T-helper 9 cell (primary cell): Measurements from ENCODE around the gene OTOG.

Experiments used
- DNase-seq: peaks from one replicate; pipeline ENCODE4 v3.0.0-alpha.2; 2020

OTOG gene

DNA sequence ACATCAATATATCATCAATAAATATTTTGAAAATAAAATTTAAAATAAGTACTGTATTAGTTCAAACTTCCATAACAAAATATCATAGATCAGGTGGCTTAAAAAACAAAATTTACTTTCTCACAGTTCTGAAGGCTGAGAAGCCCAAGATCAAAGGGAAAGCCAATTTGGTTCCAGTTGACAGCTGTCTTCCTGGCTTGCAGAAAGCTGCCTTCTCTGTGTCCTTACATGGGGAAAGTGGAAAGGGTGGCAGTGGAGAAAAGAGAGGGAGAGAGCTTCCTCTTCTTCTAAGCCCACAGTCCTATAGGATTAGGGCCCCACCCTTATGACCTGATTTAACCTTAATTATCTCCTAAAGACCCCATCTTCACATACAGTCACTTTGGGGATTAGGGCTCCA, 121.1 kb downstream of the OTOG start:
- DNase-seq: no peak

DNA sequence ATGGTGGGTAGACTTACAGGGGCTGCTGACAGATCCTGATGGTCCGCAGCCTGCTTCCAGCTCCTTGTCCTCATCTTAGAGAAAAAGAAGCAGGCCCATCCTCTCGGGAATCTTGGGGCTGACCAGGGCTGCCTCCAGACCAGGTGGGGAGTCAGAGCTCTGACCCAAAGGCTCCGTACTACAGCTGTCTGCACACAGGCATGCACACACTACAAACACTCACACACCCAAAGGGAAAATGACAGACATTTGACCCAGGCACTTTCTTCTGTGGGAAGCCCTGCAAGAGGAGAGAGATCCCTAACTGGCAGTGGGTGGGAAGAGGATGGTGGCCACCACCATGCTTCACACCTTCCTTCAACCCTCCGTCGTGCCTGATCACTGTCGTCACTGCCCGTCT, 125.4 kb downstream of the OTOG start:
- DNase-seq: no peak

DNA sequence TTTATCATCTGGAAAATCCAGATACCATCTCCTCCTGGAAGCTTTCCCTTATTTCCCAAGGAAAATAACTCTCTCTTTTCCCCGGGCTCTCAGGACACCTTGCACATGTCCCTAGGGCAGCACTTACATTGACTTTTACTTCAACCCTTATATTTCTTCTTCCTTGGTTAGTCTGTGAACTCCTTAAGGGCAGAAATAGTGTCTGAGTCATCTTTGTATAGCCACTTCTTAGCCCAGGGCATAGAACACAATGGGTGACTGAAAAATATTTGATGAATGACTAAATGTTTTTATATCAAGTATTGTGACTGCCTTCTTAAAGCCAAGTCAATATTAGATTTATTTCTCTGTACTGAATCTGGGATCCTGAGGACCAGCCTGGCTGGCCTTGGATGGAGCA, 126.9 kb downstream of the OTOG start:
- DNase-seq: no peak

DNA sequence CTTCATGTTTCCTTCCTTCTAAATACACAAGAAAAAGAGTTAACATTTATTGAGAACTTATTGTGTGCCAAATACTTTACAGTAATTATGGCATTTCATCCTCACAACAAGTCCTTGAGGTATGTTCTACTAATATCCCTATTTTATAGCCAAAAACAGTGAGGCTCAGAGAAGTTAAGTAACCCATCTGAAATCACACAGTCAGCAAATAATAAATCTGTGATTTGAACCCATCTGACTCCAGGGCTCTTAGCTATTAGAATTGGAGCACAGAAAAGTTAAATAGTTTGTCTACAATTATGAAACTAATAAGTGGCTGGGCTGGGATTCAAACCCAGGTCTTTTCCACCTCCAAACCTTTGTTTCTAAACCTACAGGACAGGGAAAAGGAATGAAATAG, 135.8 kb downstream of the OTOG start:
- DNase-seq: no peak

DNA sequence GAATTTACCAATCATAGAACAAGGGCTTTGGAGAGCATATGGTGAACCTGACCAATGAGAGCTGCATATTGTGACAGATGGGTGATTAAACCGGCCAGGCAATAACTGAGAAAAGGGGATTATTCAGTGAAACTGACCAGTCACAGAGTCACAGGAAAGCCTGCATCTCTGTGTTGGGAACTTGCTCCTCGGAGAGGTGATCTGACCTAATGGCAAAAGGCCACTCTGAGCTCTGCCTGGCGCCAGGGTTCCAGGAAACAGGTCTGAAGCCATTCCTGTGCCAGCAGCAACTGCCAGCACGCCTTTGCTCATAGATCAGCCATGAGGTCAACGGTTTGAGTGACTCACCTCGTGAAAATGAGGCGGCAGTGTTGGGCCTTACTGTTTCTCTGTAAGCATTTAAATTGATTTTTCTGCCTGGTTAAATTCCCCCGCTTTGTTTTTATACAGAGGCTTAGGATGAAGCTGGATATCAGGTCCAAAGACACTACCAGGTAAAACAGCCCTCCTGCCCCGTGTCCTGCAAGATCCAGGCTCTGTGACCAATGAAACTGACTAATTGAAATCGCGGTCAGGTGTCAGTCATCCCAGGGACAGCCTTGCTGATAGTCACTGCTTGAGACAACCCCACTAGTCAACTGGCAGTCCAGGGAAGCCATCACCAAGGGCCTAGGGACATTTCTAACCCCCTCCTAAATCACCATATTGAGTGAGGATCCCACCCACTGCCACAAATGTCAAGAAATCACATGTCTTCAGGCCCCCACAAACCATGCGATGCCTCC, 136.5 kb downstream of the OTOG start:
- DNase-seq: no peak

DNA sequence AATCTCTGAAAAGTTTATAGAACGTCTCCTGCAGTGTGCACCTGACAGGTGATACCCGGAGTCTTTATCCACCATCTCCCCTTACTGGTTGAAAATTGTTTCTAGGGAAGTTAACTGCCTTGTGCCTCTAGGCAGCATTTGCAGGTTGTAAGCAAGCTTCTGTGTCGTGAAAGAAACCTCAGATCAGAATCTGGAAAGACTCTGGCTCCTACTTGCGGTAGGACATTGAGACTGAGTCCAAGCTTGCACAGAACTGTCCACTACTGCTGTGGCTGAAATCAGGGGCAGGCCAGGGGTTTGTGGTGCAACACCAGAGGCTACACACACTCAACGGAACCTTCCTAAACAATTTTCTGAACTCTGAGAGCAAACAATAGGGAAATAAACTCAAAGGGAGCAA, 137.5 kb downstream of the OTOG start:
- no peak for DNase-seq

DNA sequence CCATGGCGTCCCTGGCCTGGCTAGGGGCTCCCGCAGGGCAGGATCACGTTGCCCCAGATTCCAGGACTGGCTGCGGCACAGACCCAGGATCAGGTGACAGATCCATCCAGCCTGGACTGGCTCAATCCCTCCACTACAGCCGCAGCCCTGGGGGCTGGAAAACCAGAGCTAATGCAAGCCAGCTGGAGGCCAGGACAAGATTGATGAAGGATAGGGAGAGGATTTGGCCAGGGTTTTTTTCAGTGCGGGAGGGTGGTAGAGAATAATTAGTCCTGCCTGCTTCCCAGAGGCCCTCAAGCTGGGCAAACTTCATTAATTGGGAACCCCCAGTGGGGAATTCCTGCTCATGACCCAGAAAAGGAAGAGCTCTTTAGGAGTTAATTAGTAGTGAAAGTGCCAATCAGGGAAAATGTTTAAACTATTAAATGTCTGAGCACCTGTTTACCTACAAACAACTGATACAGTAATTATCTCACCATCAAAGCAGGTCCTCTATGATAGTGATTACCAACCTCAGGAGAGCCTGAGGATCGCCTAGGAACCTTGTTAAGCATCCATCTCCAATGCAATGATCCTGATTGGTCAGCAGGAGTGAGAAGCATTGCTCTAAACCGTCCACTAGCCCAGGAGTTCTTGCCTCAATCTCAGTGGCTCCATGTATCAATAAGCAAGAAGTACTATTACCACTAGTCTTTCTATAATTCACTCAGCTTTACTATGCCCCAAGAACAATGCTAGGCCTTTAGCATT, 139.3 kb downstream of the OTOG start:
- no peak for DNase-seq

DNA sequence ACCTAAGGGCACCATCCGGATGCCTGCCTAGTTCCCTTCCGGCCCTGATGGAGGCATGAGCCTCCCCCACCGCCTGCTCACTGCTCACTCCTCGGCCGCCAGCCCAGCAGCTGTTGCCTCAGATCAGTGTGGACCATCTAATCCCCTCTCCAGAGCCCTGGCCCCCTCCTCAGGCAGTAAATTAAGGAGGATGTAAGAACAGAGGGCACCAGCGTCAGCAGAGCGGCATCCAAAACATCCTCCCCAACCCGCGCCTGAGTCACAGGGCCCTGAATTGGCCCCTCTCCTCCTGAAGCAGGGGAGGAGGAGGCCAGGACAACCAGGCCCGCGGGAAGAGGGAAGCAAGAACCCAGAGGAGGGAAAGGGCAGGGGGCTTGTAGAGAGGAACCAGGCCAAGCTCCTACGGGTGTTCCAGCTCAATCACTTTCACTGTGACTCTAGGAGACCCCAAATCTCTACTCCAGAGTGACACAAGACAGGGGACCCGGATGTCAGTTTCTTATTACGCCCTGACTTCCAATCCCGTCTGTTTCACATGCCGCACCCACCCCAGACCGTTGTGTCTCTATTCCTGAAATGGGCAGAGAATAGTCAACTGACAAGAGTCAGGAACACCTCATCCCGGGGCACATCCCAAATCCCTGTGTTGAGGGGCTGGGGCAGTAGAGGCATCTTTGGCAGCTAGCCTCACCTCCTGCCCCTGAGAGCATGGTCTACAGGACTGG, 141.0 kb downstream of the OTOG start:
- DNase-seq: no peak

DNA sequence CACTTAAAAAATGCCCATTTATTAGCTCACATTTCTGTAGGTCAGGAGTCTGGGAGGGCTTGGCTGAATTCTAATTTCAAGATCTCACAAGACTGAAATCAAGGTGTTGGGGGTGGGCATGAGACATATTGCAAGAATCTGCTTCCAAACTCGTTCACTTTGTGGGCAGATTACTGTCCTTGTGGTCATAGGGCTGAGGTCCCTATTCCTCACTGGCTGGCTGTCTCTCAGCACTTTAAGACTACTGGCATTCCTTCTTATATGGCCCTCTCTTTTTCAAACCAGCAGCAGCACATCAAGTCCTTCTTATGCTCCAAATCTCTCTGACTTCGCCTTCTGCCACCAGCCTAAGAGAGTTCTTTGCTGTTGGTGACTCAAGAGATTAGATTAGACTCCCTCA, 144.5 kb downstream of the OTOG start:
- no peak for DNase-seq

DNA sequence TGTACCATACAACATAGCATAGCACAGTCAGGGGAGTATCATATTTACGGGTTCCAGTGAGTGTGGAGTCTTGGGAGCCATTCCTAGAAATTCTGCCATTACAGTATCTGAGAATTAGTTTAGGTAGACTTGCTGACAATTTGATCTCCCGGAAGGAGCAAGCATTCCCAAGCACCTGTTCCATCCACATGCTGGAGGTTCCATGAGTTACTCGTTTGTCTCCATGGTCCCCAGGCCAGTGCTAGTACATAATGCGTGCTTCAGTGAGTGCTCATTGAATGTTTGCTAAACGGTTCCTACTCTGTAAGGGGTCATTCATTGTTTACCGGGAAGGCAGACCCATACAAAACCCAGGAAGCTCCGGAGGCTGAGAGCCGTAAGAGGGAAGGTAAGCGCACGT, 144.9 kb downstream of the OTOG start:
- no peak for DNase-seq

DNA sequence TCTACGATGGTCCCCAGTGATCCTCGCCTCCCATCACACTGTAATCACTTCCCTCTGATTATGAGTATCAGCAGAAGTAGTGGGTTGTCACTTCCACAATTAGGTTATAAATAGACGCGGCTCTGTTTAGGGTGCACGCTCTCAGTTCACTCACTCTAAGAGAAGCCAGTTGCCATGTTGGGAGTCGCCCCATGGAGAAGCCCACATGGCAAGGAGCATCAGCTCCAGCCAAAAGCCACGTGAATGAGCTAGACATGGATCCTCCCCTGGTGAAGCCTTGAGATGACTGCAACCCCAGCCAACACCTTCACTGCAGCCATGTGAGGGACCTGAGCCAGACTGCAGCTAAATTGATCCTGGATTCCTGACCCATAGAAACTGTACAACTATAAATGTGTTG, 145.9 kb downstream of the OTOG start:
- no peak for DNase-seq

DNA sequence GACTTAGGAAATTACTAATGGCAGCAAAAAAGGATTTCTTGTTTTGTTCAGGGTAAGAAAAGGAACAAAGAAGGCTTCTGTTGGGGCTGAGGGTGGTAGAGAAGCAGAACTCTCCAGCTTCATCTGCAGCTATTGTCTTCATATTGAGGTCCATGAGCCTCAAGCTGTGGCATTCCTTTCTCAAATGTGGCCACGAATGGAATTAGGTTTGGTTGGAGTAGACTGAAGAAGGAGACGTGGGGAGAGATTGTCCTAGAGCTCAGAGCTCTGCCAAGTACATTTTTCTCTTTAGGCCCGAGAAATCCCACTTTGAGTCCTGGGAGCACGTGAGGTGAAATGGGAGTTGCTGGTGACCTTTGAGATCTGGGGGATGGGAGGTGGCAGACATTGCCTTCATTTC, 146.5 kb downstream of the OTOG start:
- no peak for DNase-seq

DNA sequence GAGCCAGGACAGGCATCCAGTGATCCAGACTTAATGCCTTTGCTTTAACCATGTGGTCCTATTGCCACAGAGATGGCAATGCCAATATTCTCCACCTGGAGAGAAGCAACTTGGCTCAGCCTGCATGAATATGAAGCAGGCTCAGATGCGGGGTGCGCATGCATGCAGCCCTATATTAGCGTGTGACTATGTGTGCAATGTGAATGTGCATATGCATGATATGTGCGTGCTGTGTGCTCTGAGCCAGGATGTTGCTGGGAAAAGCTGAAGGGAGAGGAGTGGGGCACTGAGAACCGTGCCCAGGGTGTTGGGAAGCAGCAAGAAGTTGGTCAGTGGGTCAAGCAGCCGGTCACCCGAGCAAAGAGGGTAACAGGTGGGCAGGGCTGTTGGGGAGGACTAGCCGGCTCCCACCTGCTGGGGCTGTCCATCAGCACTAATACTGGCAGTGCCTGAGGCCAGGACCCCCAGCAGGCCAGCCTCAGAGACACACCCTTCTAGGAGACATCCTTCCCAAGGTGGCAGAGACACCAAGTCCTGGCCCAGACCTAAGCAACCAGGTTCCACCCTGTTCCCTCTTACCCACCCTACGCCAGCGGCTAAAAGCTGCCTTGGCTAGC, 147.5 kb downstream of the OTOG start:
- no peak for DNase-seq

DNA sequence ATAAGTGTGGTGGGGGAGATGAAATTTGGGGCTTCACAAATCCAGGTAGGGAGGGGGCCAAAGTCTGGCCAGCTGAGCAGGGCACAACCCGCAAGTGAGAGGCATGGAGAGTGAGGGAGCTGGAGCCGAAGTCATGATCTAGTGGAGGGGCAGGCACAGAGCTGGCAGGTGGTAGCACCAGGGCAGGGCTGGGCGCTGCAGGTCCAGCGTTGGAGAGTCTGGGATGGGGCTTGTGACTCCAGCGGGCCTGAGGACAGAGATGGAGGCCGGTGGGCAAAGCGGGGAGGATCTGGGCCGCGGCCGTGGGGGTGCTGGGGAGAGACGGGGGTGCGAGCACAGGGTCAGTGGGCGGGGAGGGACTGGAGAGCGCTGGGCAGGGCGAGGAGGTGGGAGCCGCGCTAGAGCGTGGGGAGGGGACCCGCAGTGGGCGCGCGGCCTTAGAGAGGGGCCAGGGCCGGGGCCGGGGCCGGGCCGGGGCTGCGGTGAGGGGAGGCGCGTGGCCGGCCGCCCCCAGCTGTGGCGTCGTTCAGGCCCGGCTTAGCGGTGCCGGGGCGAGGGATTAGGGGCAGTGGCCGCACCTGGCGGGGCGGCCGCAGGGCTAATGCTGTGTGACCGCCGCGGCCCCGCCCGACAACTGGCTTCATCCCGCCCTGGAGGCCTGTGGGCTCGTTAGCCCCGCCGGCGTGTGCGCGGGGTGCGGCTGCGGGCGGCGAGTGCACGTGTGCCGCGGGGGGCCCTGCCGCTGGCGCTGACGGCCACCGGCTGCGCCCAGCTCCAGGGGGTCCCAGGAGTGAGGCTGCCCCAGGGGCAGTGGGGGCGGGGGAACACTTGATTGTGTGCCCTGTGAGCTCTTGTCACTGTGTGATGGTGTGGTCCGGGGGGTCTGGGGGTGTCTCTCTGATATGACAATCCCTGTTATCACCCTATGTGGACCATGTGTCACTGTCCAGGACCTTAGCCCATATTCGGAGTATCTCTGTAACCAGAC, 148.7 kb downstream of the OTOG start:
- no peak for DNase-seq

DNA sequence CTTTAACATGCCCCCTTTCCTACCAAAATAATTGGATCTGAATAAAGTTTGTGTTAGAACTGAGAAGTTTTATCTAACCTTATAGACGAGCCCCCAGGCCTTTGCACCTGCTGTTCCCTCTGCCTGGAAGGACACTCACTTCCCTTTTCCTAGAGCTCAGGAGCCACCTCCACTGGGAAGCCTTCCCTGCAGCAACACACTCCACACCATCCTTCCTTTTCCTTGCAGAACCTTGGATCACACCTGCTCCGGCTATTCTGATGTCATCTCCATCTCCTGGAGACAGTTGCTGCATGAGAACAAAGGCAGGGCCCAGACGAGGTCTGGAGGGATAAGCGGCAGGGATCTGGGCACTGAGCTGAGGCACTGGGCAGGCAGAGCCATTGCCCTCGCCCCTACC, 149.7 kb downstream of the OTOG start:
- no peak for DNase-seq
